GM13977 (cell line): ENCODE measurements around the gene WIZ.

ENCODE experiments used
- DNase-seq: peaks from one replicate; pipeline ENCODE4 v3.0.0; 2012; ENCODE audit warnings: low spot score
- CTCF ChIP-seq: IDR thresholded peaks from 2 replicates; pipeline ENCODE4 v1.5.1; 2012; ENCODE audit warnings: mild to moderate bottlenecking, control low read depth; ENCODE audit not compliant: insufficient read depth; ENCODE audit errors: extremely low read depth, missing control alignments
- in situ Hi-C: fragments of 300-500 bp; cut with MboI; formaldehyde crosslinking; loops from one replicate; pipeline ENCODE4 v1.12.0; 2022; ENCODE audit warnings: low sequenced_read_pairs, low pct_unique_long_range_greater_than_20kb, mixed read lengths, inconsistent platforms; ENCODE audit not compliant: unreplicated experiment

WIZ gene

GRCh38 chr19:15401397-15401710, 48.4 kb downstream of the WIZ start:
- no peak for DNase-seq
- in situ Hi-C loops: no loop called here
- no peak for TF ChIP-seq CTCF

- no peak for TF ChIP-seq CTCF
- in situ Hi-C loops: no loop called here
- DNase-seq: no peak
These were observed 49.0 kb downstream of the WIZ start for GRCh38 chr19:15400521-15401396.

GRCh38 chr19:15399635-15400034, 50.1 kb downstream of the WIZ start:
- DNase-seq: no peak
- in situ Hi-C loops: no loop called here
- TF ChIP-seq CTCF: no peak

GRCh38 chr19:15399234-15399515, 50.6 kb downstream of the WIZ start:
- in situ Hi-C loops: no loop called here
- no peak for DNase-seq
- no peak for TF ChIP-seq CTCF

- in situ Hi-C loops: no loop called here
- no peak for TF ChIP-seq CTCF
- DNase-seq: no peak
These were observed 51.1 kb downstream of the WIZ start for GRCh38 chr19:15398501-15399233.

GRCh38 chr19:15397782-15398181, 52.0 kb downstream of the WIZ start:
- in situ Hi-C loops: no loop called here
- TF ChIP-seq CTCF: no peak
- no peak for DNase-seq
